Ishikawa (cell line): ENCODE data around the gene HDAC9.

Source experiments
- CEBPB ChIP-seq: IDR thresholded peaks from 2 replicates; pipeline ENCODE4 v1.6.1; 2012
- CREB1 ChIP-seq: IDR thresholded peaks from 2 replicates; pipeline ENCODE4 v1.6.1; 2012; ENCODE audit warnings: low read depth
- EGR1 ChIP-seq: IDR thresholded peaks from 2 replicates; pipeline ENCODE4 v1.6.1; 2012
- EP300 ChIP-seq: IDR thresholded peaks from 2 replicates; pipeline ENCODE4 v1.6.1; 2012; ENCODE audit warnings: borderline replicate concordance
- FOXM1 ChIP-seq: IDR thresholded peaks from 2 replicates; pipeline ENCODE4 v1.6.1; 2012; ENCODE audit warnings: low read depth, borderline replicate concordance
- MAX ChIP-seq: IDR thresholded peaks from 2 replicates; pipeline ENCODE4 v1.6.1; 2012
- NFIC ChIP-seq: IDR thresholded peaks from 2 replicates; pipeline ENCODE4 v1.6.1; 2012
- RAD21 ChIP-seq: IDR thresholded peaks from 2 replicates; pipeline ENCODE4 v1.6.1; 2012; ENCODE audit warnings: low read depth
- TAF1 ChIP-seq: IDR thresholded peaks from 2 replicates; pipeline ENCODE4 v1.6.1; 2012; ENCODE audit warnings: low read depth, mild to moderate bottlenecking
- TCF12 ChIP-seq: IDR thresholded peaks from 2 replicates; pipeline ENCODE4 v1.6.1; 2012; ENCODE audit warnings: low read depth
- TEAD4 ChIP-seq: IDR thresholded peaks from 2 replicates; pipeline ENCODE4 v1.6.1; 2012
- YY1 ChIP-seq: IDR thresholded peaks from 2 replicates; pipeline ENCODE4 v1.6.1; 2012; ENCODE audit warnings: low read depth
- ZBTB7A ChIP-seq: IDR thresholded peaks from 2 replicates; pipeline ENCODE4 v1.6.1; 2012; ENCODE audit warnings: low read depth
- TF ChIP-seq, protein P1 (sequence below): IDR thresholded peaks from 2 replicates; pipeline ENCODE4 v1.6.1; 2012; ENCODE audit warnings: low read depth, mild to moderate bottlenecking
- TF ChIP-seq, protein P2 (sequence below): IDR thresholded peaks from 2 replicates; pipeline ENCODE4 v1.6.1; 2012

Gene HDAC9

GRCh38 chr7:18541181-18541870, 45.8 kb downstream of the HDAC9 start:
- TF ChIP-seq FOXM1 (0 out of 2 replicates have a peak, but pooled peaks have one; percentile 18), EGR1 (no peak), YY1 (no peak), EP300 (peak; percentile 51; the same call in 1 of the 2 replicates), TAF1 (no peak), TEAD4 (peak; percentile 75), TCF12 (peak; percentile 66; the same call in 1 of the 2 replicates), NFIC (peak; percentile 90), ZBTB7A (no peak), CEBPB (no peak), RAD21 (no peak; the same call in 1 of the 2 replicates), CREB1 (no peak), MAX (peak; percentile 50)
- TF ChIP-seq, protein P1, sequence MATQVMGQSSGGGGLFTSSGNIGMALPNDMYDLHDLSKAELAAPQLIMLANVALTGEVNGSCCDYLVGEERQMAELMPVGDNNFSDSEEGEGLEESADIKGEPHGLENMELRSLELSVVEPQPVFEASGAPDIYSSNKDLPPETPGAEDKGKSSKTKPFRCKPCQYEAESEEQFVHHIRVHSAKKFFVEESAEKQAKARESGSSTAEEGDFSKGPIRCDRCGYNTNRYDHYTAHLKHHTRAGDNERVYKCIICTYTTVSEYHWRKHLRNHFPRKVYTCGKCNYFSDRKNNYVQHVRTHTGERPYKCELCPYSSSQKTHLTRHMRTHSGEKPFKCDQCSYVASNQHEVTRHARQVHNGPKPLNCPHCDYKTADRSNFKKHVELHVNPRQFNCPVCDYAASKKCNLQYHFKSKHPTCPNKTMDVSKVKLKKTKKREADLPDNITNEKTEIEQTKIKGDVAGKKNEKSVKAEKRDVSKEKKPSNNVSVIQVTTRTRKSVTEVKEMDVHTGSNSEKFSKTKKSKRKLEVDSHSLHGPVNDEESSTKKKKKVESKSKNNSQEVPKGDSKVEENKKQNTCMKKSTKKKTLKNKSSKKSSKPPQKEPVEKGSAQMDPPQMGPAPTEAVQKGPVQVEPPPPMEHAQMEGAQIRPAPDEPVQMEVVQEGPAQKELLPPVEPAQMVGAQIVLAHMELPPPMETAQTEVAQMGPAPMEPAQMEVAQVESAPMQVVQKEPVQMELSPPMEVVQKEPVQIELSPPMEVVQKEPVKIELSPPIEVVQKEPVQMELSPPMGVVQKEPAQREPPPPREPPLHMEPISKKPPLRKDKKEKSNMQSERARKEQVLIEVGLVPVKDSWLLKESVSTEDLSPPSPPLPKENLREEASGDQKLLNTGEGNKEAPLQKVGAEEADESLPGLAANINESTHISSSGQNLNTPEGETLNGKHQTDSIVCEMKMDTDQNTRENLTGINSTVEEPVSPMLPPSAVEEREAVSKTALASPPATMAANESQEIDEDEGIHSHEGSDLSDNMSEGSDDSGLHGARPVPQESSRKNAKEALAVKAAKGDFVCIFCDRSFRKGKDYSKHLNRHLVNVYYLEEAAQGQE, result no peak
- TF ChIP-seq, protein P2, sequence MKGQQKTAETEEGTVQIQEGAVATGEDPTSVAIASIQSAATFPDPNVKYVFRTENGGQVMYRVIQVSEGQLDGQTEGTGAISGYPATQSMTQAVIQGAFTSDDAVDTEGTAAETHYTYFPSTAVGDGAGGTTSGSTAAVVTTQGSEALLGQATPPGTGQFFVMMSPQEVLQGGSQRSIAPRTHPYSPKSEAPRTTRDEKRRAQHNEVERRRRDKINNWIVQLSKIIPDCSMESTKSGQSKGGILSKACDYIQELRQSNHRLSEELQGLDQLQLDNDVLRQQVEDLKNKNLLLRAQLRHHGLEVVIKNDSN, result no peak

DNA sequence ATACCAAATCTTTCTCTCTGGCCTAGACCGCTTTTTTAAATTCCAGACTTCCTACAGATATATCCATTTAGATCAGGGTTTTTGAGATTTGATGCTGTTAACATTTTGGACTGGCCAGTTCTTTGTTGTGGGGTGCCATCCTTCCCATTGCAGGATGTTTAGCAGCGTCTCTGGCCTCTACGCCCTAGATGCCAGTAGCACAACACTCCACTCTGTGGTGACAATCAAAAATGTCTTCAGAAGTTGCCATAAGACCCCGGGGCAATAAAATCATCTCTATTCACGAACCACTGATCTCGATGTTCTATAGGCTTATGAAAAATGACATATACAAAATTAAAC, 46.3 kb downstream of the HDAC9 start:
- TF ChIP-seq TEAD4, result no peak
- no peak for TF ChIP-seq FOXM1
- no peak for TF ChIP-seq TAF1
- TF ChIP-seq NFIC, result no peak
- no peak for TF ChIP-seq RAD21
- TF ChIP-seq, protein P1, result no peak
- TF ChIP-seq CEBPB, result no peak
- TF ChIP-seq TCF12, result no peak
- TF ChIP-seq, protein P2, result no peak
- TF ChIP-seq EP300, result no peak
- TF ChIP-seq MAX, result no peak

DNA sequence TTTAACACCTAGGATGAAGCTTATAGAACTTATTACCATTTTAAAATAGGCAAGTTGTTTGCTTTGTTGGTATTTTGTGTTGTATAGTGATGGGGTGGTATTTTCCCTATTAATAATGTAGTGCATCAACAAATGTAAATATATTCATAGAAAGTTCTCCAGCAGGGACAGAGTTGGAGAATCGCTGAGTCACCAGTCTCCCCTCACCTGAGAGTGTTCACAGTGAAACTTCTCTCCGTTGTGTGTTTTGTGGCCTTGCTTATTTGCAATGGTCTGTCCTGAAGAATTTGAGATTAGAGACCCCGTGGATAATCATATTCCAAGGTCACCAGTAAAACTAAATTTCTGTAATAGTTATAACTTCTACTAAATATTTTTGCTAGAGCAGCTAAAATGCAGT, 51.0 kb downstream of the HDAC9 start:
- TF ChIP-seq TEAD4 (no peak), TAF1 (no peak), TCF12 (no peak), FOXM1 (no peak), NFIC (no peak), YY1 (no peak), MAX (no peak)
- TF ChIP-seq, protein P1, result no peak
- TF ChIP-seq, protein P2, result no peak
